NCI-H1930 (cell line): ENCODE measurements around the gene KCTD5.
"Not testable (repeated sequence)": the region's sequence is repeated elsewhere in the genome, so short reads cannot be mapped to it uniquely, and the experiment has no call there.

Experiments
- DNase-seq, 2 experiments: peaks; one replicate each; lab custom pipeline; 2025; lab: John Stamatoyannopoulos, UW

The KCTD5 gene

GRCh38 chr16:2710021-2710710 lies 27.8 kb downstream of the KCTD5 start:
- DNase-seq = no peak

- DNase-seq = no peak
Measured at GRCh38 chr16:2710711-2711231, 28.4 kb downstream of the KCTD5 start.

GRCh38 chr16:2711370-2712062 lies 29.2 kb downstream of the KCTD5 start:
- DNase-seq = no peak

GRCh38 chr16:2712063-2712441 lies 29.7 kb downstream of the KCTD5 start:
- no peak for DNase-seq

GRCh38 chr16:2712546-2712945 lies 30.2 kb downstream of the KCTD5 start:
- no peak for DNase-seq

- DNase-seq = no peak
Measured at GRCh38 chr16:2713523-2713922, 31.2 kb downstream of the KCTD5 start.

- no peak for DNase-seq
Measured at GRCh38 chr16:2713985-2714774, 31.9 kb downstream of the KCTD5 start.

GRCh38 chr16:2715064-2715463 lies 32.7 kb downstream of the KCTD5 start:
- no peak for DNase-seq

GRCh38 chr16:2715519-2715918 lies 33.2 kb downstream of the KCTD5 start:
- DNase-seq = no peak

- DNase-seq = no peak
Measured at GRCh38 chr16:2715966-2716885, 33.9 kb downstream of the KCTD5 start.

- no peak for DNase-seq
Measured at GRCh38 chr16:2716948-2717347, 34.6 kb downstream of the KCTD5 start.

- no peak for DNase-seq
Measured at GRCh38 chr16:2717383-2718263, 35.3 kb downstream of the KCTD5 start.

- DNase-seq = no peak
Measured at GRCh38 chr16:2719328-2720063, 37.2 kb downstream of the KCTD5 start.

GRCh38 chr16:2720064-2720457 lies 37.7 kb downstream of the KCTD5 start, which contains the start of gene PRSS27:
PRSS27 (minus strand) TSS chr16:2720224; CDS start chr16:2720160, 64 bp downstream.
- no peak for DNase-seq

- peak; percentile 91 to 96 for DNase-seq
Measured at GRCh38 chr16:2720719-2721633, 38.7 kb downstream of the KCTD5 start.

- not testable (repeated sequence) for DNase-seq
Measured at GRCh38 chr16:2721634-2722173, 39.4 kb downstream of the KCTD5 start.

- no peak for DNase-seq
Measured at GRCh38 chr16:2724088-2724676, 41.9 kb downstream of the KCTD5 start.

- no peak for DNase-seq
Measured at GRCh38 chr16:2724816-2725348, 42.6 kb downstream of the KCTD5 start.
